ENCODE measurements around the gene ADAMTS16. TPM values are rescaled to one million over a fixed set of nuclear protein-coding genes. Genes with fewer than 3 reads are reported as not detected.

The ADAMTS16 gene
- total and polyA plus RNA-seq, 2 experiments from 2014 or later = 2.2 to 5.9 TPM

DNA sequence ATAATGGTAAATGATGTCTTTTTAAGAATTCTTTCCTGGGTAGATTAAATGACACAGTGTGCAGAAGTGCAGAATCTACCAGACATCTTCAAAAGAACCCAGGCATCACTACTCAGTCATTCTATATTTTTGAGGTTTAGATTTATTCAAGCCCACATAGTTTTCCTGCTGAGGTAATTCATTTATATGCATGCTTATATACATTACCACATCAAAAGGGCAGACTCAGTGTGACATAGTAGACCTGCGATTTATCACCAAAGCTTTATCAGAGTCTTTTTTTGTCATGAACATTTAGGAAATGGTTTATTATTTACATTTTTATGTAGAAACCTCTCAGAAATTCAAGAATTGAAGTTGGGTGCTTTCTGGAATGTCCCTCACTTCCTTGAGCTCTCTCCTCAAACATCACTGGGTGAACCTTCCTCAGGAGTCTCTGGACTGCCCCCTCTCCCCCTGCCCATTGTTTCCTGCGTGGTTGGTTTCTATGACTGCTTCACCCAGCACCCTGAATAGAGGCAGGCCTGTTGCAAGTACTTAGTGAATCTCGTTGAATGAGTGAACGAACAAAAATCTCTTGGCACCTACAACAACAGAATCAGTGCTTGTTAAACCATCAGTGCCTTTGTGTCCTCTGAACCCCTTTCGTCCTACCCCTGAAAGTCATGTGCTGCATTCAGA, 42.5 kb downstream of the ADAMTS16 start:
- H3K9me2 ChIP-seq (replicated peaks; ENCODE audit: insufficient read depth) = no peaks in the 10 kb centered on the region
- H3K9me3 ChIP-seq (ENCODE audit: low read depth) = no peaks in the 10 kb centered on the region
- H3K36me3 ChIP-seq (replicated peaks; ENCODE audit: insufficient read depth, low read depth) = no peaks in the 10 kb centered on the region
- no peak for DNase-seq (ENCODE audit: low spot score)
- H3K79me2 ChIP-seq = no peaks in the 10 kb centered on the region
- TF ChIP-seq EZH2phosphoT487 (IDR thresholded peaks at IDR 0.05; ENCODE audit: low read depth, severe bottlenecking, unreplicated experiment) (no peak), EZH2 (IDR thresholded peaks at IDR 0.05; ENCODE audit: borderline replicate concordance) (no peak)
- TF ChIP-seq, protein P1, sequence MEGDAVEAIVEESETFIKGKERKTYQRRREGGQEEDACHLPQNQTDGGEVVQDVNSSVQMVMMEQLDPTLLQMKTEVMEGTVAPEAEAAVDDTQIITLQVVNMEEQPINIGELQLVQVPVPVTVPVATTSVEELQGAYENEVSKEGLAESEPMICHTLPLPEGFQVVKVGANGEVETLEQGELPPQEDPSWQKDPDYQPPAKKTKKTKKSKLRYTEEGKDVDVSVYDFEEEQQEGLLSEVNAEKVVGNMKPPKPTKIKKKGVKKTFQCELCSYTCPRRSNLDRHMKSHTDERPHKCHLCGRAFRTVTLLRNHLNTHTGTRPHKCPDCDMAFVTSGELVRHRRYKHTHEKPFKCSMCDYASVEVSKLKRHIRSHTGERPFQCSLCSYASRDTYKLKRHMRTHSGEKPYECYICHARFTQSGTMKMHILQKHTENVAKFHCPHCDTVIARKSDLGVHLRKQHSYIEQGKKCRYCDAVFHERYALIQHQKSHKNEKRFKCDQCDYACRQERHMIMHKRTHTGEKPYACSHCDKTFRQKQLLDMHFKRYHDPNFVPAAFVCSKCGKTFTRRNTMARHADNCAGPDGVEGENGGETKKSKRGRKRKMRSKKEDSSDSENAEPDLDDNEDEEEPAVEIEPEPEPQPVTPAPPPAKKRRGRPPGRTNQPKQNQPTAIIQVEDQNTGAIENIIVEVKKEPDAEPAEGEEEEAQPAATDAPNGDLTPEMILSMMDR (IDR thresholded peaks at IDR 0.05; ENCODE audit: poor library complexity) = no peak
- WGBS (ENCODE audit: low lambda C conversion rate, missing lambda C conversion rate) = 63% methylated on average over 5 of the region's 5 CpGs
- H3K27ac ChIP-seq = no peak overlapping the region
- H3K4me3 ChIP-seq = no peak overlapping the region
- peaks cover 3% of the 10 kb centered on the region for H3K4me1 ChIP-seq (ENCODE audit: insufficient read depth)
- H2AFZ ChIP-seq = no peak overlapping the region
- H3K4me2 ChIP-seq = no peak overlapping the region
- H4K20me1 ChIP-seq (ENCODE audit: insufficient read depth, poor library complexity, severe bottlenecking) = no peaks in the 10 kb centered on the region
- H3K27me3 ChIP-seq = no peaks in the 10 kb centered on the region

DNA sequence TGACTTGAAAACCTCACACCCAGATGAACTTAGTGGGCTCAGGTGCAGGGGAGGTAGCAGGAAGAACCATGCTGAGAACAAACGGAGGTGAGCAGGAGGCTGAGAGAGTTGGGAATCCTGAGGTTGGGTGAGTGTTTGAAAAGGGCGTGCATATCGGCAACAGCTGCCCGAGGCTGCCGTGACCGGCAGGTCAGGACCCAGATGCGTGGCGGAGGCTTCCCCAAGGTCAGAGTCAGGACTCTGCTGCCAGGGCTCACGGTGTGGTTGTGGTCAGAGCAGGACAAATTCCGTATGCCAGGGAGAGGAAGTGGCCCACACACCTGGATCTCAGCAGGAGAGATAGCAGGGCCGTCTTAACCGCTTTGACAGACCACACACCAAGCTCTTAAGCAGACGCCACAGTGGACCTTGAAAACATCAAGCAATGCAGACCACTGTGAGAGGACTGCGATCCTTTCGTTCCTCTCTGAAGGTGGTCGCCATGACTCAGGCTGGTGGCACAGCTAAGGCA, 43.1 kb downstream of the ADAMTS16 start:
- H3K9me3 ChIP-seq (ENCODE audit: low read depth) = no peaks in the 10 kb centered on the region
- 36% methylated on average over 16 of the region's 16 CpGs for WGBS (ENCODE audit: low lambda C conversion rate, missing lambda C conversion rate)
- no peaks in the 10 kb centered on the region for H4K20me1 ChIP-seq (ENCODE audit: insufficient read depth, poor library complexity, severe bottlenecking)
- TF ChIP-seq EZH2 (IDR thresholded peaks at IDR 0.05; ENCODE audit: borderline replicate concordance) = no peak
- no peak for TF ChIP-seq EZH2phosphoT487 (IDR thresholded peaks at IDR 0.05; ENCODE audit: low read depth, severe bottlenecking, unreplicated experiment)
- TF ChIP-seq, protein P1 (IDR thresholded peaks at IDR 0.05; ENCODE audit: poor library complexity) = no peak
- peaks cover 3% of the 10 kb centered on the region for H3K4me1 ChIP-seq (ENCODE audit: insufficient read depth)
- DNase-seq (ENCODE audit: low spot score) = no peak
- no peaks in the 10 kb centered on the region for H3K27me3 ChIP-seq
- H3K4me3 ChIP-seq = no peak overlapping the region
- no peaks in the 10 kb centered on the region for H3K79me2 ChIP-seq
- no peaks in the 10 kb centered on the region for H3K36me3 ChIP-seq (replicated peaks; ENCODE audit: insufficient read depth, low read depth)
- H3K9me2 ChIP-seq (replicated peaks; ENCODE audit: insufficient read depth) = no peaks in the 10 kb centered on the region
- no peak overlapping the region for H3K4me2 ChIP-seq
- no peak overlapping the region for H2AFZ ChIP-seq
- H3K27ac ChIP-seq = no peak overlapping the region

DNA sequence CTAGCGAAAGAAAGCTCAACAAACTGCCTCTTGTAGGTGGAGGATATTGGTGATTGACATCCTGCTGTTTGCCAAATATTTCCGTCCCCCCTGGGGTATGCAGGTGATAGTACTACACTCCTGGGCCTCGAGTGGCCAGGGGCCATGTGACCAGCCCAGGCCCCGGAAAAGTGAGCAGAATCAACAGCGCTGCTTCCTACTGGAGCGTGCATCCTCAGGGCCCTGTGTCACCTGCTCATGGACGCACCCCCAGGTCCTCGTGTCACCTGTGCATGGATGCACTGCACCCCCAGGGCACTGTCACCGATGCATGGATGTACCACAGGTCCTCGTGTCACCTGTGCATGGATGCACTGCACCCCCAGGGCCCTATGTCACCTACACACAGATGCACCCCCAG, 43.8 kb downstream of the ADAMTS16 start:
- 84% methylated on average over 10 of the region's 10 CpGs for WGBS (ENCODE audit: low lambda C conversion rate, missing lambda C conversion rate)

More for the DNA sequence above, 43.8 kb downstream of the ADAMTS16 start:
- no peak overlapping the region for H3K4me3 ChIP-seq
- no peaks in the 10 kb centered on the region for H3K9me2 ChIP-seq (replicated peaks; ENCODE audit: insufficient read depth)
- no peaks in the 10 kb centered on the region for H4K20me1 ChIP-seq (ENCODE audit: insufficient read depth, poor library complexity, severe bottlenecking)
- H3K9me3 ChIP-seq (ENCODE audit: low read depth) = no peaks in the 10 kb centered on the region
- H3K27ac ChIP-seq = no peak overlapping the region
- DNase-seq (ENCODE audit: low spot score) = no peak
- H3K36me3 ChIP-seq (replicated peaks; ENCODE audit: insufficient read depth, low read depth) = no peaks in the 10 kb centered on the region
- H3K4me2 ChIP-seq = no peak overlapping the region
- H3K79me2 ChIP-seq = no peaks in the 10 kb centered on the region
- no peaks in the 10 kb centered on the region for H3K4me1 ChIP-seq (ENCODE audit: insufficient read depth)
- no peaks in the 10 kb centered on the region for H3K27me3 ChIP-seq
- H2AFZ ChIP-seq = no peak overlapping the region
- TF ChIP-seq EZH2 (IDR thresholded peaks at IDR 0.05; ENCODE audit: borderline replicate concordance) = no peak
- TF ChIP-seq, protein P1 (IDR thresholded peaks at IDR 0.05; ENCODE audit: poor library complexity) = no peak
- no peak for TF ChIP-seq EZH2phosphoT487 (IDR thresholded peaks at IDR 0.05; ENCODE audit: low read depth, severe bottlenecking, unreplicated experiment)

Data from hepatocyte (in vitro differentiated cells).